Endometrial microvascular endothelial cells (primary cell): ENCODE measurements around the gene KIF19. TPM values are rescaled to one million over a fixed set of nuclear protein-coding genes. Genes with fewer than 3 reads are reported as not detected.

Source experiments
- in situ Hi-C: cut with HindIII; loops from 2 replicates; pipeline ENCODE4 v1.10.0; 2017; ENCODE audit warnings: low sequenced_read_pairs, low pct_unique_long_range_greater_than_20kb; ENCODE audit errors: inconsistent ontology term
- total RNA-seq: library from RNA; depleted of rRNA; stranded (reverse); fragments of >200 nt; gene quantifications from one replicate; pipeline ENCODE4 v1.2.3, GENCODE V29; 2015; ENCODE audit errors: inconsistent ontology term

The KIF19 gene
- total RNA-seq, 1 donor from 2014 or later, result 0.09 TPM

DNA sequence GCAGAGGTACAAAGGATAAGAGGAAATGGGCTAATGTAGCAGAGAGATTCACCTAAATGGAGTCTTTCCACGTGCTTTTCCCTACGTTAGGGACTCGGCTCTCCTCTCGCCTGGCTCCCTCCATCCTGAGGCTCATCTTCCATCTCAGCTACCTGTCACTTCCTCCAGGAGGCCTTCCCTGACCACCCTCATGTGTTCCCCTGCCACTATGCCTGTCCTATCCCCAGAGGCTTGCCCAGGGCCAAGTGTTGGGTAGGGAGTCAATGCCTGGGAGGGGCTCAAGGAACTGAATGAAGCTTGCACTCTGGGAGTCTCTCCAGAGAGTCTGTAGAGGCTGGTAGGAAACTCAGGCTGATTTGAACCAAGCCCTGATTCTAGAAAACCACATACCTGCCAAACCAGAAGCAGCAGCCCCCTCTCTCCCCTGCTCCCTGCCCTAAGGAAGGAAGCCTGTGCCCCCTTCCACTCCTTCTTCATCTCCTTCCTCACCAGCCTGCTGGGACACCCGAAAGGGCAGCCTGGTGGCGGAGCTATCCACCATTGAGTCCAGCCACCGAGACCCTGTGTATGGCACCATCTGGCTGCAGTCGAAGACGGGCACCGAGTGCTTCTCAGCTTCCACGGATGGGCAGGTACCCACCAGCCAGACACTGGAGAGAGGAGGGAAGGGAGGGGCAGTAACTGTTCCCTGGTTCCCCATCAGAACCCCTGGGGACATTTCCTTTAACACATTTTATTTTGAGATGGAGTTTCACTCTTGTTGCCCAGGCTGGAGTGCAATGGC lies 26.6 kb upstream of the KIF19 start:
- in situ Hi-C loops, result no loop called here

DNA sequence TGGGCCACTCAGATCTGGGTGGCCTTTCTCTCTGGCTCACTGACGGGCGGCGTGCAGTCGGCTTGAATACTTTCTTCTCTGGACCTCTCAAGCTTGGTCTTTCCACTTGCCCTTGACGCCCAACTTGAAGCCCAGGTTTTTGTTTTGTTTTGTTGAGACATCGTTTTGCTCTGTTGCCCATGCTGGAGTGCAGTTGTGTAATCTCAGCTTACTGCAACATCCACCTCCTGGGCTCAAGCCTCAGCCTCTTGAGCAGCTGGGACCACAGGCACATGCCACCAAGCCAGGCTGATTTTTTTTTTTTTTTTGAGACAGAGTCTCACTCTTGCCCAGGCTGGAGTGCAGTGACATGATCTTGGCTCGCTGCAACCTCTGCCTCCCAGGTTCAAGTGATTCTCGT lies 22.7 kb upstream of the KIF19 start:
- in situ Hi-C loops, result no loop called here

DNA sequence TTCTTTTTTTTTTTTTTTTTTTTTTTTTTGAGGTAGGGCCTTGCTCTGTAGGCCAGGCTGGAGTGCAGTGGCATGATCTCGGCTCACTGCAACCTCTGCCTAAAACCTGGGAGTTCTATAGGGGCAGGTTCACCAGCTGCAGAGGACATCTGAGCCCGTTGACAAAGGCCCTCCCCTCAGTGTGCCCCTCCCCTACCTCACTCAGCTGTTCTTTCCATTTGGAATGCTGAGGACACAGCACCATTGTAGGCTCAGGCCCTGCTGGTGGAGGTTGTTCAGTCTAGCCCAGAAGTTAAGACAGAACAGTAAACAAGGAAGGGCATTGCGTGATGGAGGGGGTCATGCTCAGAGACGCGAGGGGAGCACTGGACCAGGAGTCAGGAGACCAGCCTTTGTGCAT lies 21.8 kb upstream of the KIF19 start:
- in situ Hi-C loops, result no loop called here

DNA sequence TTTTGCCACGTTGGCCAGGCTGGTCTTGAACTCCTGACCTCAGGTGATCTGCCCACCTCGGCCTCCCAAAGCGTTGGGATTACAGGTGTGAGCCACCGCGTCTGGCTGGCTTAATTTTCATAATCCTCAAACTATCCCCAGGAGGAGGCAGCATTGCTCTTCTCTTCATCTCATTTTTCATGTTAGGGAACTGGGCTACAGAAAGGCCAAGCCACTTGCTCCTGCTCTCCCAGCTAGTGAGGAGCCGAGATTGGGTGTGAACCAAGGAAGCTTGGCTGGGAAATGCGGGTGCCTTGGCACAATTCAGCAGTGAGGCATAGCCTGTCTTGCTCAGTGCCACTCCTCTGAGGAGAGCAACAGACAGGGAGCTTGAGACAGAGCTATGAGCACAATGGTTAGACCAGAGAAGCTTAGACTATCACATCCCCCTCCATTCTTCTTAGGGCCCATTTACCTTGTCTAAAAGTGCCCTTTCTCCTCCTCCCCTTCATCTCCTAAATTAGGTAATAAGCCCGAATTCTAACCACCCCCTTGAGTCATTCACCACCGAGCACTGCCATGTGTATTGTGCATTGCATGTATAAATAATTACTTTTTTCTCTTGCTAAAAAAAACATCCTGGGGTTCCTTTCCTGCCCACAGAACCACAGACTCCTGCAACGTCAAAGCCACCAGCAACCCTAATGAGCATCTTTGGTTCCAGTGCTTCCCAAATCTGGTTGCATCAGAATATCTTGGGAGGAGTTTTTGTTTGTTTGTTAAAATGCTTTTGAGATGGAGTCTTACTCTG lies 20.0 kb upstream of the KIF19 start:
- in situ Hi-C loops, result no loop called here

DNA sequence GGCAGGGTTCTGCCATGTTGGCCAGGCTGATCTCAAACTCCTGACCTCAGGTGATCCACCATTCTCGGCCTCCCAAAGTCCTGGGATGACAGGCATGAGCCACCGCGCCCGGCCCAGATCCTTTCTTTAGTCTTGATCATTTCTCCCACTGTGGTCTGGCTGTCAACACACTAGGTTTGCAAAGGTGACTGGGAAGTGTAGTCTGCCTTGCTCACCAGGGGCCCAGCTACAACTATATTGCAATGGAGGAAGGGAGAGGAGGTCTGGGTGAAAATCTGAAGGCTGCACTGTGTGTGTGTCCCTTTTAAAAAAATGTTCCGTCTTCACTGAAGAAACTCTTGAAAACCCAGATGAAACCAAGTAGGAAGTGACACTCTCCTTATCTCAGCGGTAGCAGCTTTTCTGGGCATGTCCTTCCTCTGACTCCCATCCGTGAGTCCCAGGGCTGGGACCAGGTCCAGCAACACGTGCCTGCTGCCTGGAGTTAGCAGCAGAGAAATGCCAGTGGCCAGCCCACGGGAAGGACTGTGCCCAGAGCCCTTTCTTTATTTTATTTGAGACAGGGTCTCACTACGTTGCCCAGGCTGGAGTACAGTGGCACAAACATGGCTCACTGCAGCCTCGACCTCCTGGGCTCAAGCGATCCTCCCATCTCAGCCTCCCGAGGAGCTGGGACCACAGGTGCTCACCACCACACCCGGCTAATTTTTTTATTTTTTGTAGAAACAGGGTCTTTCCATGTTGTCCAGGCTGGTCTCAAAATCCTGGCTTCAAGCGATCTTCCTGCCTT lies 17.8 kb upstream of the KIF19 start:
- in situ Hi-C loops, result no loop called here

DNA sequence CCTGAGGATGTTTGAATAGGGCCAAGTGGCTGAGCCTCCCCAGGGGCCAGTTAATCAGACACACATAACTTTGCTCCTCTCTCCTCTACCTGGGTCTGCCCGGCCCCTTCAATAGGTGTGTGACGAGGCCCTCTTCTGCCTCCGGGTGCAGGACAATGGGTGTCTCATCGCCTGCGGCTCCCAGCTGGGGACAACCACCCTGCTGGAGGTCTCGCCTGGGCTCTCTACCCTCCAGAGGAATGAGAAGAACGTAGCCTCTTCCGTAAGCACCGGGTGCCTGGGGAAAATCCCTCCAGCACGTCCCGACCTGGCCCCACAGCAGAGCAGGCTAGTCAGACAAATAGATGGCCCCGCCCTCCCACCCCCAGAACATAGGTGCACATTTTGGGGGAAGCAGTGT lies 16.1 kb upstream of the KIF19 start:
- in situ Hi-C loops, result no loop called here

DNA sequence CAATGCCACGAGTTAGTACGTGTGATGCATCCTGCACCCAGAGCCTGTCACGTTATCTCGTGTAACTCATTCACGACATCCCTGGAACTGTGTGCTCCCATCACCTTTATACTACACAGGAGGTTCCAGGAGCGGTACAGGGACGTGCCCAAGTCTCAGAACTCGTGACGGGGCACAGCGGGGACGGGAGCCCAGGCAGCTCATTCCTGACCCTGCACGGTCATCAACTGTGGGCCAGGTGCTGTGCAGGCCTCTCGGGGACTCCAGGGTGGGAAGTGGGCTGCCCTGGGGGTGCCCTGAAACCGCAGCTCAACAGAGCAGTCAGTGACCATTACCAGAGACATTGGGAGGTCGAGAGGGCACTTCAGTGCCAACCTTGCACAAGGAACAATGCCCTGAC lies 11.1 kb upstream of the KIF19 start:
- in situ Hi-C loops, result no loop called here

DNA sequence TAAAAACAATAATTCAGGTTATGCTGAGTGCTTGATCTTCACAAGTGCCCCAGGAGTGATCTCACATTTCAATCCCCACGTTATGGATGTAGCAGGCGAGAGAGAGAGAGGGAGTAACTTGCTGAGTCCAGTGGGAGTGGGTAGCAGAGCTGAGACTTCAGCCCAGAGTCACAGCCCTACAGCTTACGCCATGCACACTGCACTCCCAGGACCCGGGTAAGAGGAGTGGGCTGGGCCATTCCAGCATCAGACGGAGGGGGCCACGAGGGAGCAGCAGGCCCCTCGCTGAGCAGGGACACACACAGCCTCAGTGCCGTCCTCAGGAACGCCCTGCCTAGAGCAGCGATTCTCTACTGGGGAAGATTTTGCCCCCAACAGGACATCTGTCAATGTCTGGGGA lies 9.8 kb upstream of the KIF19 start:
- in situ Hi-C loops, result no loop called here

DNA sequence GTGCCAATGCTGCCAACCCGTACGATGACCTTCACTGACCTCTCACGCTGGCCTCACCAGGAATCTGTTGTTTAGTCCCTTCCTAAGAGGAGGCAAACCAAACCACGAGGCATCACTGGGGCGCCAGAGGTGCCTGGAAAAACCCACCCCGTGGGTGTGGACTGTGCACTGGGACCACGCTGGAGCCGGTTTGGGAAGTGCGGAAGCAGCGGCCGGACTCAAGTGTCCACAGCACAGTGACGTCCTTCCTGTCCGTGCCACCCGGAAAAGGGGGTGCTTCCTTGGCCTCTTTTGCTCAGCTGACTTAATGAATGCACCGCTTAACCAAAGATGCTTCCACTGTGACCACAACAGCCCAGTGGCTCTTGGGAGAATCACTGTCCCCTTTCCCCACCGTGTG lies 9.0 kb upstream of the KIF19 start:
- in situ Hi-C loops, result no loop called here

DNA sequence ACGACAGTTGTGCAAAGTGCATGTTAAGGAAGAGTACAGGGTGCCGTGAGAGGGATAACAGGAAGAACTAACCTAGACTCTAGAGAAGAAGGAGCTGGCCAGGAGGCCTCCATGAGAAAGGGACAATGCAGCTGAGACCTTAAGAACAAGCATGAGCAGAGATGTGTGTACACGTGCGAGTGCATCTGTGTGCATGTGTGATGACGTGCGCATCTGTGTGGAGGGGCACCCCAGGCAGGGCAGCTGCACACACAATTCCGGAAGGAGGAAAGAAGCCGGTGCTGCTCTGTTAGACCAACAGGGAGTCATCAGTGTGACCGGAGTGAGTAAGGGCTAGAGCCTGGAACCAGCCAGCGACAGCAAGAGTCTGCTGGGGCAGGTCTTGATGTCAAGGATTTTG lies 7.6 kb upstream of the KIF19 start:
- in situ Hi-C loops, result no loop called here

DNA sequence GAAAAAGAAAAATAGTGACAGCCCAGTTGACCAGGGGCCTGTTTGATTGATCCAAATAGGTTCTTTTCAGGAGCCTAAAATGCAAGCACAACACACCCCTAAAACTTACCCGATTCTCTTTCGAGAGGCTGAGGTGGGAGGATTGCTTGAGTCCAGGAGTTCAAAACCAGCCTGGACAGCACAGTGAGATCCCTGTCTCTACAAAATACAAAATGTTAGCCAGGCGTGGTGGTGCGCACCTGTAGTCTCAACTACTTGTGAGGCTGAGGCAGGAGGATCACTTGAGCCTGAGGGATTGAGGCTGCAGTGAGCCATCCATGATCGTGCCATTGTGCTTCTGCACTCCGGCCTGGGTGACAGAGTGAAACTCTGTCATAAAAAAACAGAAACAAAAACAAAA lies 1.5 kb upstream of the KIF19 start:
- in situ Hi-C loops, result no loop called here

DNA sequence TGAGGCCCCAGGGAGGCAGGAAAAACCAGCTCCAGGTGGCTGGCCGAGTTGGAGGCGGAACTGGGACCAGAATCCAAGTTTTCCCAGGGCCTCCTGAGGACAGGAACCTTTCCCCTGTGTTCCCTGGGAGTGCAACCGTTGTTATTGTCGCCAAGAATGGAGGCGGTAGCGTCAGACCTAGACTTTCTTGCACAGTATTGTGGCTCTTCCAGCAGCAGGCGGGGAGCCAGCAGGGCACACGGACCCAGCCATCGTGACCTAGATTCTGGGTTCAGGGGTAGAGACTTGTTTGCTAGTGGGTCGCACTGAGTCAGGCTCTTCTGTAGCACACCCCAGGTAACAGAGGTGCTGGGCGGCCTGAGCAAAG lies 667 bp upstream of the KIF19 start:
- in situ Hi-C loops, result no loop called here

DNA sequence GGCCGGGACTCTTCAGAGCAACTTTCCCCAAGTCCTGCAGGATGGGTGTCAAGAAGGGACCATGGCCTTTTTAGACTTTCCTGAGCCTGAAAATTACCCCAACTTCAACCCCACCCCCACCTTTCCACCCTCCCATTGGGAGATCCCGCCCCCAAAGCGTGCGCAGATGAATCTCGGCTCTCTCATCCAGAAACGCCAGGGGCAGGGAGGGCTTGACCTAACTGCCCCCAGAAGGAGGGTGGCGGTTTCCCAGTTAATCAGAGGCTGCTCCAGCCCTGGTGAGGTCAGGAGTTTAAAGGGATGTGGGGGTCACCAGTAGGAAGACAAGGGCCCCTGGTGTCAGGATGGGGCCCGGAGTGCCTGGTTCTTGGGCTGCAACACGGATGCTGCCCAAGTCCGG lies 480 bp downstream of the KIF19 start:
- in situ Hi-C loops, result no loop called here

DNA sequence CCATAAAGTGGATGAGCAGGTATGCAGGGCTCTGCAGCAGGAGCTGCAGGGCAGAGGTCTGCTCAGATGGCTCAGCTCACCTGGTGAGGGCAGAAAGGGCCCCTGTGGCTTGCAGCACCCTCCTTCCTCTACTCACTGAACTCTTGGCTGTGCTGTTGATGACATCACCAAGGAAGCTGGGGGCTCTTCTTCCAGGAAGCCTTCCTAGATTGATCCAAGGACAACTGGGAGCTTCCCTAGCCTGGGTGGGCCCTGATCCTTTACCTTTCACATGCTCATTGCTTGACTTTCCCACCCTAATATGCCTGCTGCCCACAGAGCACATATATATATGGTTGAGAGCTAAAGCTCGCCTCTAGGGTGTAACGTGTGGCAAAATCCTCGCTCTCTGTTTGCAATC lies 2.5 kb downstream of the KIF19 start:
- in situ Hi-C loops, result no loop called here

DNA sequence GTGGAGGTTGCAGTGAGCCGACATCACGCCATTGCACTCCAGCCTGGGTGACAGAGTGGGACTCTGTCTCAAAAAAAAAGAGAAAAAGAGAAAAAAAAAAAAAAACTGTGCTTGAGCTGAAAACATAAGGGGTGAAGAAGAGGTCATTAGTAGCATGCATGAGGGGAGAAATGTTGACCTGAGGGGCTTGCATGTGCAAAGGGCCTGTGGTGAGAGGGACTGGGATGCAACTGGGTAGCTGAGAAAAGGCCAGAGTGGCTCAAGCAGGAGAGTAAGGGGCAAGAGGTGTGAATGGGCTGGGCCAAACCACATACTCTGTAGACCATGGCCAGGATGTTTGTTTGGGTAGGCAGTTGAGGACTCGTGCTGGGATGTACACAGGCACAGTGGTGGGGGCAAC lies 3.4 kb downstream of the KIF19 start:
- in situ Hi-C loops, result no loop called here

DNA sequence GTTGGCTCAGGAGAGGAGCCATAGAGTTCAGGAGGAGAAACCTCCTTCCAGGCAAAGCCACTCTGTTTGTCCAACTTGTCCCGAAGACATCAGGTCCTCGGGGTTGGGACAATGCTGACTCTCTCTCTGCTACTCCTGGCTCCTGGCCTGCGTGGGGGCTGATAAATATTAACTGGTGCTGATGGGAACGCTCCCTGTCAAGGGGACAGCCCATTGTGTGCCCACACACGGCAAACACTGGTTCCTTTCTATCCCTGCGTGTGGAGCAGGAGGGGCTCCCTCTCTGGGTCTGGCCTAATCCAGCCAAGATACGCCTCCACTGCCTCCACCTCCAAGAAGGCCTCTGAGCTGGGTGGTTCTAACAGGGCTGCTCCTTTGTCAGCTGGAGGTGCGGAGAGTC lies 4.4 kb downstream of the KIF19 start:
- in situ Hi-C loops, result no loop called here

DNA sequence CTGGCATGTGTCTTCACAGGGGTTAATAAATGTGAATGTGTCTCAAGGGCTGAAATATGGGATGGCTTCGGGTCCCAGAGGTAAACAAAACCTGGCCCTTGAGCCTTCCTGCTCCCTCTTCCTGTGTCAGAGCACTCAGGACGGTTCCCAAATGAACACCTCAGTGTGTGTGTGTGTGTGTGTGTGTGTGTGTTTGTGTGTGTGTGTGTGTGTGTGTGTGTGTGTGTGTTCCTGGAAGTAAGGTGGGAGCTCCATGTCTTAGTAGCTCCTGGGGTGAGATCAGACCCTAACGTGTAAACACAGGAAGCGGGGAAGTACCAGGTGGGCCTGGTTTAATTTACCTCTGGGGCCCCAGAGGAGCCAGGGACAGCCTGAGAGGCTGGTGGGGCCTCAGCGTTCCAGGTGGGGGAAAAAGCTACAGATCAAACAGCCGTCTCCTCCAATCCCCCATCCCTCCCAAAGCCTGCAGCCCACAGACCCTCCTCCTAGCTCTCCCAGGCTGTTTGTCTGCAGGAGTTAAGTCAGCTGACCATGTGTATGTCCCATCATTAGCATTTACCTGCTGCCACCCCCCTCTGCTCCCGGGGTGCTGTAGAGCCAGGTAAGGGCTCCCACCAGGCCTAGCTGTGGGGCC lies 6.1 kb downstream of the KIF19 start:
- in situ Hi-C loops, result no loop called here

DNA sequence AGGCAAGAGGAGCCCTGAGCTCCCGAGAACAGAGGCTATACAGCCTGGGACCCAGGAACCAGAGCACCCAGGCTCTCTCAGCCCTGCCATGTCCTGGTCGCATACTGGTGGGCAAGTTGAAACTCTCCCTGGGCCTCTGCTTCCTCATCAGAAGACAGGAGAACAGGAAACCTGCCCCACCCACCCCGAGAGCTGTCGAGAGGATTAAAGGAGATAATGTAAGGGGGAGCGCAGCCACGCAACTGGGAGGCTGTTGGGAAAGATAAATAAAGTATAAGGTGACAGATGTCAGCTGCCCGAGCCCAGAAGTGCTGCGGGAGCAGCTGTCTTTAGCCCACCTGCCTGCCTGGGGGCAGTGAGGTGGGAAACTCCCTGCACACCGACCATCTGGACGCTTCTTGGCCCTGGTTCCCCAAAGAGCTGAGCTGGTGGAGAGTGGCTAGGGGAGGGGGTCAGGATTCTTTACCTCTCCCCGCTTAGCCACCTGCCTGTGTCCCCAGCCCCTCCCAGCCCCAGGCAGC lies 6.8 kb downstream of the KIF19 start:
- in situ Hi-C loops, result no loop called here

DNA sequence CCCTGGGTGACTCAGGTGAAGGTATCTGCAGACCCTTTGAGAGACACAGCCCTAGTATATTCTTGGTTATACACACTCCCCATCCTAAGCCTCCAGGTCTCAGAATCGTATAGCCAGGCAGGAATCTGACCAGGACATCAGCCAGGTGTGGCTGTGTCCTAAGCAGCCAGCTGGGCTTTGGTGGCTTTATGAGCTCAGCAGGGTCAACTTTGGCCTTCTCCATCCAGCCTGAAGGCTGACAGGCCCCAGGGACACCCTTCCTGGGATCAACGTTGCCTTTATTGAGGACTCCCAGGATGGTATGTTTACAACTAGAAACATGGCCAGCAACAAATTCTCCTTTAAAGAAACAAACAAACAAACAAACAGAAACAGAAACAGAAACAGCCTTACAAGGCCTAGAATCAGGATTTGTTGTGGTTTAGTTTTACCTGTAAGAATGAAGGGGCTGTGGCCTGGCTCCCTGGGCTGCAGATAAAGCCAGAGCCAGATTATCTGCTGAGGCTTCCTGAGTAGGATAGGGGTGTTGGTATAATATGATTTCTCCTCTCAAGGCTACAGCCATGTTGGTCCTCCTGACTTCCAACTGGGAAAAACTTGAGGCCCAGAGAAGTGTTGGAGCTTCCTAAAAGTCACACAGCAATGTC lies 8.5 kb downstream of the KIF19 start:
- in situ Hi-C loops, result no loop called here
